ENCODE results near the gene CUX1. TPM values are rescaled to one million over a fixed set of nuclear protein-coding genes. Genes with fewer than 3 reads are reported as not detected.

CUX1 gene
- total RNA-seq, 1 experiment from 2014 or later = 53.5 TPM

DNA sequence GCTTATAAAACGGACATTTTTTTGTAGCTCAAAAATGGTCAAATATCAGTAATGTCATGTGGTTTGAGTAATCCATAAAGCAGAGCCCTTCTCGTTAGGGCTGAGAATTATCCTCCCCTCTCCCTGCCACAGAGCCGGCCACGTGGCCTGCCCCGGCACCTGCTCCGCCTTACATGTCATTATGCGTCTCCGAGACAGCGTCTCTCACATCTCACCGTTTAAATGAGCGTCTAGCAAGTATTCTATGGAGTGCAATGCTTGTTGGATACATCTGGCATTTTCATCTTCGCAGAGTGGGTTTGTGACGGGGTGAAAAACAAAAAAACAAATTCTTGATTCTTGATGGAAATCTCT, 86.1 kb downstream of the CUX1 start:
- no peak overlapping the region for H3K4ac ChIP-seq (ENCODE audit: low read depth, low read length)
- no peak overlapping the region for H2AFZ ChIP-seq (ENCODE audit: low read length)
- H2BK5ac ChIP-seq (ENCODE audit: insufficient read length, low read length) = no peak overlapping the region
- Mint-ChIP-seq H3K27me3 (ENCODE audit: low read depth) (no peaks in the 10 kb centered on the region), H3K4me1 (peaks cover 10 to 12% of the 10 kb centered on the region in 2 experiments), H3K9me3 (no peaks in the 10 kb centered on the region), H3K4me3 (no peak overlapping the region), H3K36me3 (ENCODE audit: insufficient read depth in 1 of 3, low read depth in 3 of 3) (peaks cover 0 to 5% (median 5%) of the 10 kb centered on the region in 3 experiments; a peak in 3 of 7 replicates), H3K27ac (no peak overlapping the region)
- H3K23ac ChIP-seq (ENCODE audit: insufficient read length, low read depth, low read length) = no peak overlapping the region
- WGBS (ENCODE audit: extremely low coverage, insufficient read length, low lambda C conversion rate) = no CpG with 5 or more reads among the region's 13 CpGs
- H2BK20ac ChIP-seq (ENCODE audit: low read depth, low read length, poor library complexity, severe bottlenecking) = no peak overlapping the region
- no peak overlapping the region for H3K4me2 ChIP-seq (ENCODE audit: insufficient read depth, insufficient read length, low read length)
- no peak overlapping the region for H3K56ac ChIP-seq (ENCODE audit: insufficient read length, low read depth, low read length)
- no peak for DNase-seq
- H3T11ph ChIP-seq (ENCODE audit: low read length) = no peak overlapping the region
- H3K4me1 ChIP-seq (ENCODE audit: insufficient read depth, low read length) = no peaks in the 10 kb centered on the region
- peaks cover 19% of the 10 kb centered on the region for H3K79me1 ChIP-seq (ENCODE audit: insufficient read depth, low read depth, low read length, poor library complexity, severe bottlenecking)
- no peak overlapping the region for H4K91ac ChIP-seq (ENCODE audit: insufficient read length, low read depth, low read length)
- H2BK15ac ChIP-seq (ENCODE audit: low read depth, low read length) = no peak overlapping the region
- H3K9ac ChIP-seq (ENCODE audit: extremely low read depth, insufficient read length, low read length) = no peak overlapping the region
- TF ChIP-seq, protein P1, sequence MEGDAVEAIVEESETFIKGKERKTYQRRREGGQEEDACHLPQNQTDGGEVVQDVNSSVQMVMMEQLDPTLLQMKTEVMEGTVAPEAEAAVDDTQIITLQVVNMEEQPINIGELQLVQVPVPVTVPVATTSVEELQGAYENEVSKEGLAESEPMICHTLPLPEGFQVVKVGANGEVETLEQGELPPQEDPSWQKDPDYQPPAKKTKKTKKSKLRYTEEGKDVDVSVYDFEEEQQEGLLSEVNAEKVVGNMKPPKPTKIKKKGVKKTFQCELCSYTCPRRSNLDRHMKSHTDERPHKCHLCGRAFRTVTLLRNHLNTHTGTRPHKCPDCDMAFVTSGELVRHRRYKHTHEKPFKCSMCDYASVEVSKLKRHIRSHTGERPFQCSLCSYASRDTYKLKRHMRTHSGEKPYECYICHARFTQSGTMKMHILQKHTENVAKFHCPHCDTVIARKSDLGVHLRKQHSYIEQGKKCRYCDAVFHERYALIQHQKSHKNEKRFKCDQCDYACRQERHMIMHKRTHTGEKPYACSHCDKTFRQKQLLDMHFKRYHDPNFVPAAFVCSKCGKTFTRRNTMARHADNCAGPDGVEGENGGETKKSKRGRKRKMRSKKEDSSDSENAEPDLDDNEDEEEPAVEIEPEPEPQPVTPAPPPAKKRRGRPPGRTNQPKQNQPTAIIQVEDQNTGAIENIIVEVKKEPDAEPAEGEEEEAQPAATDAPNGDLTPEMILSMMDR (conservative IDR thresholded peaks at IDR 0.05) = no peak
- H2BK12ac ChIP-seq (ENCODE audit: insufficient read length, low read depth, low read length) = no peak overlapping the region
- H2AK5ac ChIP-seq (ENCODE audit: insufficient read length, low read length) = no peak overlapping the region
- no peaks in the 10 kb centered on the region for H4K20me1 ChIP-seq (ENCODE audit: control insufficient read depth, insufficient read depth, insufficient read length)
- H2BK120ac ChIP-seq (ENCODE audit: low read depth, low read length, poor library complexity, severe bottlenecking) = no peak overlapping the region
- H3K23me2 ChIP-seq (ENCODE audit: insufficient read length, low read depth, low read length, poor library complexity, severe bottlenecking) = no peaks in the 10 kb centered on the region
- no peaks in the 10 kb centered on the region for H3K27me3 ChIP-seq (ENCODE audit: insufficient read depth, low read length)
- no peak overlapping the region for H3K18ac ChIP-seq (ENCODE audit: insufficient read length, low read depth, low read length)
- no peak overlapping the region for H4K5ac ChIP-seq (ENCODE audit: insufficient read length, low read depth, low read length)
- H4K8ac ChIP-seq (replicated peaks; ENCODE audit: insufficient read length, low read depth, low read length) = no peak overlapping the region
- H3K79me2 ChIP-seq (ENCODE audit: insufficient read depth, low read length) = peaks cover 31% of the 10 kb centered on the region; the same call in 1 of the 2 replicates
- no peak overlapping the region for H3K27ac ChIP-seq (ENCODE audit: insufficient read length, low read depth, low read length)
- H3K9me3 ChIP-seq (ENCODE audit: control insufficient read depth, low read depth, low read length) = no peaks in the 10 kb centered on the region
- no peak overlapping the region for H3K14ac ChIP-seq (ENCODE audit: insufficient read depth, low read length)

Data from H9 (cell line).